Karpas-422 (cell line): ENCODE data around the gene MGLL. TPM values are rescaled to one million over a fixed set of nuclear protein-coding genes. Genes with fewer than 3 reads are reported as not detected.

Experiments used
- DNase-seq: peaks from one replicate; pipeline ENCODE4 v3.0.0-alpha.2; 2015
- H2AFZ ChIP-seq: fragments of 200-600 bp; sonication (generic); 2 replicates; pipeline ENCODE4 v1.6.1; 2014; ENCODE audit warnings: antibody characterized with exemption, low read length, mixed read lengths
- H3K27ac ChIP-seq: fragments of 200-600 bp; sonication (generic); 2 replicates; pipeline ENCODE4 v1.5.1; 2014; ENCODE audit warnings: mild to moderate bottlenecking, low read length, moderate library complexity
- H3K27me3 ChIP-seq: fragments of 200-600 bp; sonication (generic); 2 replicates; pipeline ENCODE4 v1.6.1; 2014; ENCODE audit warnings: low read length, mixed read lengths
- H3K36me3 ChIP-seq: fragments of 200-600 bp; sonication (generic); 2 replicates; pipeline ENCODE4 v1.6.1; 2014; ENCODE audit warnings: low read length, mixed read lengths; ENCODE audit not compliant: insufficient read depth
- H3K4me1 ChIP-seq: fragments of 200-600 bp; sonication (generic); 2 replicates; pipeline ENCODE4 v1.6.1; 2014; ENCODE audit warnings: mild to moderate bottlenecking, low read length, mixed read lengths
- H3K4me2 ChIP-seq: fragments of 200-600 bp; sonication (generic); 2 replicates; pipeline ENCODE4 v1.6.1; 2014; ENCODE audit warnings: low read length, low read depth, mild to moderate bottlenecking; ENCODE audit not compliant: poor library complexity, severe bottlenecking
- H3K4me3 ChIP-seq: fragments of 200-600 bp; sonication (generic); 2 replicates; pipeline ENCODE4 v1.5.1; 2014; ENCODE audit warnings: mild to moderate bottlenecking, antibody characterized with exemption, low read length, mixed read lengths
- H3K79me2 ChIP-seq: fragments of 200-600 bp; sonication (generic); 2 replicates; pipeline ENCODE4 v1.6.1; 2014; ENCODE audit warnings: mild to moderate bottlenecking, low read length, mixed read lengths
- H3K9ac ChIP-seq: fragments of 200-600 bp; sonication (generic); 2 replicates; pipeline ENCODE4 v1.6.0; 2014; ENCODE audit warnings: low read length
- H3K9me2 ChIP-seq: fragments of 200-600 bp; sonication (generic), shearing (Covaris generic); replicated peaks from 2 replicates; pipeline ENCODE4 v1.6.0; 2014; ENCODE audit warnings: mild to moderate bottlenecking, low read length, moderate library complexity; ENCODE audit not compliant: insufficient read depth
- H3K9me3 ChIP-seq: fragments of 300-700, 200-600 bp; sonication (generic); 2 replicates; pipeline ENCODE4 v1.6.1; 2014; ENCODE audit warnings: low read length, mixed read lengths
- H4K20me1 ChIP-seq: fragments of 200-600 bp; sonication (generic); 2 replicates; pipeline ENCODE4 v1.6.1; 2014; ENCODE audit warnings: mild to moderate bottlenecking, antibody characterized with exemption, low read length, low read depth; ENCODE audit not compliant: insufficient read depth
- total RNA-seq: library from RNA; depleted of rRNA; stranded (reverse); fragments of >200 nt; shearing (Covaris generic); gene quantifications from 2 replicates; pipeline ENCODE4 v1.2.3, GENCODE V29; 2014; ENCODE audit warnings: low replicate concordance

MGLL gene
- total RNA-seq, 1 experiment from 2014 or later: 58.0 TPM

DNA sequence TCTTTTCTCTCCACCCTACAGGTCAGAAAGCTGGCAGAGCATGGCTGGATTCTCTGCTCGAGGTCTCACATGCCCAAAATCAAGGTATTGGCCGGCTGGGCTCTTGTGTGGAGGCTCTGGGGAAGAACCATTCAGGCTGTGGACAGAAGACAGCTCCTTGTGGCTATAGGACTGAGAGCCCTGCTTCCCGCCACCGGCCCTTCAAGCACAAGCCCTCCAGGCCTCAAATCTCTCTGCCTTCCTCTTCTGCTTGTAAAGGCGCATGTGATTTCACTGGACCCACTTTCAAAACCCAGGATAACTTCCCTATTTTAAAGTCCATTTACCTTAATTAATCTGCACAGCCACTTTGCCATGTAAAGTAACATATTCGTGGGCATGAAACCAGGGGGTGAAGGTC is 36.2 kb upstream of the MGLL start:
- no peak overlapping the region for H3K4me3 ChIP-seq
- H4K20me1 ChIP-seq: no peaks in the 10 kb centered on the region

DNA sequence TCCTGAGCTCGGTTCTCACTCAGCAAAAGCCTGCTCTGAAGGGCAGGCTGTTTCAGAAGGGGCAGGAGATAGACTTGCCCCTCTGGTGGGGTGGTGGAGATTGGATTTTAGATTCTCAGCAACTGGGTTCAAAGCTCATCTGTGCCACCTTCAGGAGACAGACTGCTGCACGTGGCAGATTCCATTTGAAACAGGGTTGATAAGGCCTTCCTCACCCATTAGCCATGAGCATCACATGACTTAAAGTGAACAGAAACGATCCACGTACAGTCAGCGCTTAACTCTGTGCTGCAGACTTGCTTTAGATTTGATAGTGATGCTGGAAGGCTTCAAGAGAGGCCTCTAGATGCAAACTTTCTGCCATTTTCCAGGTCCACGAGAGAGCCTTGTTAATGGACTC is 35.0 kb upstream of the MGLL start:
- H3K4me1 ChIP-seq: peaks cover 18% of the 10 kb centered on the region
- DNase-seq: peak; percentile 69

More for the DNA sequence above, 36.2 kb upstream of the MGLL start:
- no peaks in the 10 kb centered on the region for H3K9me2 ChIP-seq
- H2AFZ ChIP-seq: no peak overlapping the region
- H3K9ac ChIP-seq: no peak overlapping the region
- peaks cover 18% of the 10 kb centered on the region for H3K4me1 ChIP-seq
- H3K36me3 ChIP-seq: no peaks in the 10 kb centered on the region
- peak; percentile 56 for DNase-seq
- H3K79me2 ChIP-seq: no peaks in the 10 kb centered on the region
- peak overlapping the region; percentile 39 for H3K4me2 ChIP-seq
- no peaks in the 10 kb centered on the region for H3K27me3 ChIP-seq
- H3K9me3 ChIP-seq: no peaks in the 10 kb centered on the region
- H3K27ac ChIP-seq: no peak overlapping the region

DNA sequence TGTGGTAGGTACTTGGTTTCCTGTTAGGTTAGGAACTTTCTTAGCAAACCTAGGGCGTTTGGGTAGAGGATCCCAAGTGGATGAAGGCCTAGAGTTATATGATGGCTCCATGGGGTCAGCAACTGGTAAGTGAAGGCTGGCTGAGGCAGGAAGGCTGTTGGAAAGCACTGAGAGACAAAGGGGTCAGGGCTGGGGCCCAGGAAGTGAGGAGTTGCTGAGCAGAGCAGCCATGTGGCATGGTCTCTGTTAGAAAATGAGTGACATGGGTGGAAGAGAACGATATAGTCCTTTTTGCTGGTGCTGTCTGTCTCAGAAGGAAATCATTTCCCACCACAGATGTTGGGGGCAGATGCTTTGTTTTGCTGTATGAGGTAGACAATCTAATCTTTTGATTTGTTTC is 34.5 kb upstream of the MGLL start:
- H3K36me3 ChIP-seq: no peaks in the 10 kb centered on the region
- H3K9me2 ChIP-seq: no peaks in the 10 kb centered on the region
- H4K20me1 ChIP-seq: no peaks in the 10 kb centered on the region
- H3K9me3 ChIP-seq: no peaks in the 10 kb centered on the region
- H3K4me2 ChIP-seq: no peak overlapping the region
- no peak overlapping the region for H3K9ac ChIP-seq
- H3K27ac ChIP-seq: no peak overlapping the region
- peaks cover 18% of the 10 kb centered on the region for H3K4me1 ChIP-seq
- H2AFZ ChIP-seq: 0 out of 2 replicates have a peak overlapping the region, but pooled peaks have one; percentile 60
- DNase-seq: no peak
- H3K4me3 ChIP-seq: no peak overlapping the region
- H3K79me2 ChIP-seq: no peaks in the 10 kb centered on the region
- H3K27me3 ChIP-seq: no peaks in the 10 kb centered on the region

More for the DNA sequence above, 35.0 kb upstream of the MGLL start:
- H3K9me2 ChIP-seq: no peaks in the 10 kb centered on the region
- H3K27me3 ChIP-seq: no peaks in the 10 kb centered on the region
- H3K9me3 ChIP-seq: no peaks in the 10 kb centered on the region
- H3K4me3 ChIP-seq: no peak overlapping the region
- H3K4me2 ChIP-seq: no peak overlapping the region
- H3K79me2 ChIP-seq: no peaks in the 10 kb centered on the region
- no peaks in the 10 kb centered on the region for H4K20me1 ChIP-seq
- H3K27ac ChIP-seq: no peak overlapping the region
- H3K9ac ChIP-seq: no peak overlapping the region
- 0 out of 2 replicates have a peak overlapping the region, but pooled peaks have one; percentile 60 for H2AFZ ChIP-seq
- H3K36me3 ChIP-seq: no peaks in the 10 kb centered on the region

DNA sequence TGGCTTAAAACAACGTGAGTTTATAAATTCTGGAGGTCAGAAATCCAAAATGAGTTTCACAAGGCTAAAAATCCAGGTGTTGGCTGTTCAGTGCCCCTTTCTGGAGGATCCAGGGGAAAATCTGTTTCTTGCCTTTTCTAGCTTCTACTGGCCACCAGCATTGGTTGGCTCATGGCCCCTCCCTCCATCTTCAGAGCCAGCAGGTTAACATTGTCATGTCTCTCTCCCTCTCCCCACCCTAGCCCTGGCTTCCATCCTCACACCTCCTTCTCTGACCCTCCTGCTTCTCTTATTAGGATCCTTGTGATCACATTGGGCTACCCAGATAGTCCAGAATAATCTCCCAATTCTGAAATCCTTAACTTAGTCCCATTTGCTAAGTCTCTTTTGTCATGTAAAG is 32.9 kb upstream of the MGLL start:
- H3K27me3 ChIP-seq: no peaks in the 10 kb centered on the region
- DNase-seq: no peak
- no peak overlapping the region for H2AFZ ChIP-seq
- H3K27ac ChIP-seq: no peak overlapping the region
- no peaks in the 10 kb centered on the region for H3K36me3 ChIP-seq
- no peaks in the 10 kb centered on the region for H3K9me2 ChIP-seq
- H3K4me2 ChIP-seq: no peak overlapping the region
- H3K4me3 ChIP-seq: no peak overlapping the region
- H3K9ac ChIP-seq: no peak overlapping the region
- no peaks in the 10 kb centered on the region for H3K9me3 ChIP-seq
- H4K20me1 ChIP-seq: no peaks in the 10 kb centered on the region
- peaks cover 18% of the 10 kb centered on the region for H3K4me1 ChIP-seq
- H3K79me2 ChIP-seq: no peaks in the 10 kb centered on the region

DNA sequence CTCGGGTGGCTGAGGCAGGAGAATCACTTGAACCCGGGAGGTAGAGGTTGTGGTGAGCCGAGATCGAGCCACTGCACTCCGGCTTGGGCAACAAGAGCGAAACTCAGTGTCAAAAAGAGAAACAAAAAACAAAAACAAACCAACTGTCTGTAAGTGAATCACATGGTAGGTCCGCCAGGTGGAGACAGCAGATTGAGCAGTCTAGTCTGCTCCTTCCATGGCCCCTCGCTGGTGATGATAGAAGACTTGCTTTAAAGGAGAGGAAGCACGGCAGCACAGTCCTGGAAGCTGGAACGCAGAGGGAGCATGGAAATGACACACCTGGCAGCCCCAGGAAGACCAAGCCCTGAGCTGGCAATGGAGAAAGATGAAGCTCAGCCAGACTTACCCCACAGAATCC is 31.4 kb upstream of the MGLL start:
- no peaks in the 10 kb centered on the region for H3K9me3 ChIP-seq
- peaks cover 11% of the 10 kb centered on the region for H3K4me1 ChIP-seq
- H2AFZ ChIP-seq: no peak overlapping the region
- no peaks in the 10 kb centered on the region for H4K20me1 ChIP-seq
- H3K4me3 ChIP-seq: no peak overlapping the region
- H3K27ac ChIP-seq: no peak overlapping the region
- H3K9ac ChIP-seq: no peak overlapping the region
- H3K36me3 ChIP-seq: no peaks in the 10 kb centered on the region
- H3K27me3 ChIP-seq: no peaks in the 10 kb centered on the region
- H3K79me2 ChIP-seq: no peaks in the 10 kb centered on the region
- H3K4me2 ChIP-seq: no peak overlapping the region
- DNase-seq: peak; percentile 67
- H3K9me2 ChIP-seq: no peaks in the 10 kb centered on the region

DNA sequence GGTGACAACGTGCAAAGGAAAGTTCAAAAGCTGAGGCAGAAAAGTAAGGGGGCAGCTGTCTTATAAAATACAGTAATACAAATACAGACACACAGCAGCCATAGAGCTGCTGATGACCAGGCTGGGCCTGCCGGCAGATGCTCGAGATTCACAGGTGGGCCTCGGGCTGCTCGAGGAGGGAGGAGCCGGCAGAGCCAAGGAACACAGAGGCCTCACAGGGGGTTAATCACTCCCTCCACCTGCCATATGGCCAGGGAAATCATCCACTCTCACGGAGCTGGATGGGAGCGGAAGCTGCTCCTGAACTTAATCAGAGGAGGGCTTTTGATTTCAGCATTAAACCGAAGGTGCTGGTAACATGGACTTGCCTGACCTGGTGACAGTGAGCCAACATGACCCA is 29.6 kb upstream of the MGLL start:
- Histone ChIP-seq H3K4me1 (peaks cover under 1% of the 10 kb centered on the region), H3K9me2 (no peaks in the 10 kb centered on the region), H3K9me3 (no peaks in the 10 kb centered on the region), H2AFZ (no peak overlapping the region), H3K9ac (no peak overlapping the region), H3K36me3 (no peaks in the 10 kb centered on the region), H4K20me1 (no peaks in the 10 kb centered on the region), H3K4me3 (no peak overlapping the region), H3K79me2 (no peaks in the 10 kb centered on the region), H3K27me3 (no peaks in the 10 kb centered on the region), H3K4me2 (no peak overlapping the region), H3K27ac (no peak overlapping the region)
- no peak for DNase-seq

DNA sequence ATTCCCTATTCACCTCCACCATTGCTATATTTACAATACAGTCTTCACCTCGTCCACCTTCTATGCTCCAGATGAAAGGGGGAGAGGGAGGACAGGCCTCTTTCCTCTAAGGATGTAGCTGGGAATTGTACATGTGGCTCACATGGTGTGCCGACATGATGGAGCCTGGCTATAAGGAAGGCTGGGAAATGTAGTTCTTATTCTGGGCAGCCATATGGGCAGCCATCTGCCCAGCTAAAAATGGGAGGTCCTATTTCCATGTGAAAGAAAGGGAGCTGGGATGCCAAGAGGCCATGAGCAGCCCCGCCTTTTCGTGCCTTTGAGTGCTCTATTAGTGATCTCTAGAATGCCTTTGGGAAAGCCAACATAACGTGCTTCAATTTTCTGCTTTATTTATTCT is 27.1 kb upstream of the MGLL start:
- H3K27ac ChIP-seq: no peak overlapping the region
- H3K4me3 ChIP-seq: no peak overlapping the region
- H3K4me2 ChIP-seq: no peak overlapping the region
- no peaks in the 10 kb centered on the region for H3K79me2 ChIP-seq
- H4K20me1 ChIP-seq: no peaks in the 10 kb centered on the region
- DNase-seq: no peak
- H3K9me2 ChIP-seq: no peaks in the 10 kb centered on the region
- no peak overlapping the region for H3K9ac ChIP-seq
- H3K4me1 ChIP-seq: peaks cover 7% of the 10 kb centered on the region
- no peaks in the 10 kb centered on the region for H3K9me3 ChIP-seq
- no peaks in the 10 kb centered on the region for H3K27me3 ChIP-seq
- H2AFZ ChIP-seq: no peak overlapping the region
- no peaks in the 10 kb centered on the region for H3K36me3 ChIP-seq

DNA sequence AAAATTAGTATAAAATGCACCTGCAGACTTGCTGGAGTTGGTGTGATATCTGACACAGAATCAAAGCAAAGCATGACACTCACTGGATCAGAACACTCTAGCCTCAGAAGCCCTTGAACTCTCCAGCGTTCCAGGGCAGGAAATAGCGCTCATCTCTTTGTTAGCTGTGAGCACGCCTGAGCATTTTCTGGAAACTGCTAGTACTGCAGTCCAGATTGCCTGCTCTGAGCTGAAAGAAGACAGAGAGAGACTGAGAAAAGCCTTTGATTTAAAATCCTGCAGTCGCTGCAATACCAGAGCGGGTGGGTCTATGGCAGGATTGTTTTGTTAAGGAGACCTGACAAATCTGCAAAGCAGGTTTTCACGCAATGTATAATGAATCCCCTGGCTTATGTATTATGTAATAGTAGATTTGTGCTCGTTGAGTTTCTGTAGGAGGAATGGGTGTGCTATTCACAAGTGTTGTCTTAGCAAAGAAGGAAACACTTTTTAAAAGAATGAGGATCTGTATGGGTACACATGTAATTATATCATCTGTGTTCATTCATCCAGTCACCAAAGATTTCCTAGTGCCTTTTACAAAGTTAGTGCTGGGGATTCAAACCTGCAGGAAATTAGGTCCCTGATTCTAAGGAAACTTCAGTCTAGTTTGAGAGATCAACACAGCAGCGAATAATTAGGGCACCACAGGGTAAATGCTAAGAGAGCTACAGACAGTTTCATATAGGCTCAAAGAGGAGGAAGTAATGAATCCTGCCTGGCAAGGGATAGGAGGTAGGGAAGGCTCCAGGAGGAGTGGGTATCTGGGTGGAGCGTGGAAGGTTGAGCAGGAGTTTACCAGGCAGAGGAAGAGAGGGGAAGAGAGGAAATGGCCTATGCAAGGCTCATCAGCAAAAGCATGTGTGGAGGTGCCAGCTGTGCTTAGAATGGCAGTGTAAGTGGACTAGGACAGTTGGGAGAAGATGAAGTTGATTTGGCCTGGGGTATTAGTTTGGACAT is 26.1 kb upstream of the MGLL start:
- no peak overlapping the region for H2AFZ ChIP-seq
- H3K27me3 ChIP-seq: no peaks in the 10 kb centered on the region
- no peak overlapping the region for H3K4me3 ChIP-seq
- H3K9ac ChIP-seq: no peak overlapping the region
- H3K4me2 ChIP-seq: no peak overlapping the region
- DNase-seq: no peak
- H3K4me1 ChIP-seq: peaks cover 15% of the 10 kb centered on the region
- H3K79me2 ChIP-seq: no peaks in the 10 kb centered on the region
- no peaks in the 10 kb centered on the region for H3K36me3 ChIP-seq
- H3K27ac ChIP-seq: no peak overlapping the region
- no peaks in the 10 kb centered on the region for H3K9me3 ChIP-seq
- H4K20me1 ChIP-seq: no peaks in the 10 kb centered on the region
- no peaks in the 10 kb centered on the region for H3K9me2 ChIP-seq
